ENCODE data around the gene EIF4EBP3. TPM values are rescaled to one million over a fixed set of nuclear protein-coding genes. Genes with fewer than 3 reads are reported as not detected.

The EIF4EBP3 gene
- polyA plus RNA-seq, 1 of the 3 experiments (the other 2 are of a cell fraction): 1.1 TPM

DNA sequence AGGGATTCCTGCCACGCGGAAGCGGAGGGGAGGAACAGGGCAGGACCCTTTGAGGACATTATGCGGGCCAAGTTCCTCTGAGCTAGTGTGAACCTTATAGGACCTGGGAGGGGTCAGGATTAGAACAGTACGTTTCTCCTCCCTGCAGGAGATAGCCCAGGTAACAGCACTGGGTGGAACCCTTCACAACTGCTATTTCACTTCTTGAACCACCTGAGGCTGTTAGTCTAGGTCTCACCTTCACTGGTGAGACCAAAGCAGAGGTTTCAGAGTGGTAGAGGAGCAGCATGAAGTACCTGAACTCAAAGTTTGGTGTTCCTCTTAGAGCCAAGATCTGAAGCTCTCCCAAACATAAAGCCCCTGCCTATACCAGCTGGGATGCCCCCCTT, 832 bp downstream of the EIF4EBP3 start:
- H3K4me3 ChIP-seq (ENCODE audit: low read depth in 2 of 2, low read length in 1 of 2): no peak overlapping the region

DNA sequence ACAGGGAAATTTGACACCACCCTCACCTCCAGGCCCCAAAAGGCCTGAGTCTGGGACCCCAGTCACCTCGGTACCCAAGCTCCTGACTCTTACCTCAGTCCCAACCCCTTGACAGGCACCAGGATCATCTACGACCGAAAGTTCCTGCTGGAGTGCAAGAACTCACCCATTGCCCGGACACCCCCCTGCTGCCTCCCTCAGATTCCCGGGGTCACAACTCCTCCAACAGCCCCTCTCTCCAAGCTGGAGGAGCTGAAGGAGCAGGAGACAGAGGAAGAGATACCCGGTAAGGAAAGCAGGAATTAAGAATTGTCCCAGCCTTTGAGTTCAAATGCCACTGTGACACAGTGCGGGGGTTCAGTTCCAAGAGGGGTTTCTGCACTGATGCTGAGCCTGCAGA, 1.3 kb downstream of the EIF4EBP3 start:
- peaks cover 32% of the 10 kb centered on the region; the same call in 1 of the 2 replicates for H3K79me2 ChIP-seq (ENCODE audit: insufficient read depth)
- H3K27ac ChIP-seq (ENCODE audit: low read depth in 2 of 2, low read length in 1 of 2): peak overlapping the region; percentile 32 to 87; a peak in 3 of 4 replicates
- WGBS (ENCODE audit: low lambda C conversion rate): 88% methylated on average over 7 of the region's 7 CpGs
- no peak overlapping the region for H3K4me3 ChIP-seq (ENCODE audit: low read depth in 2 of 2, low read length in 1 of 2)
- ChIA-PET CTCF (interaction anchor here (1.2 to 1.4 kb wide), 2 partner anchors 14 to 491 kb away, joined by 3 read pairs; no protein-coding TSS in a partner anchor), POLR2A (interaction anchor here (0.6 to 3.1 kb wide), 5 partner anchors 9 to 99 kb away, joined by 4 to 21 read pairs (median 6); partner anchors contain the start of genes APBB3, IK, NDUFA2 and SLC35A4)
- H3F3A ChIP-seq (replicated peaks; ENCODE audit: insufficient read depth): peaks cover 47% of the 10 kb centered on the region
- no peak overlapping the region for H2AFZ ChIP-seq (ENCODE audit: low read depth)
- no peak overlapping the region for H3K9ac ChIP-seq
- H3K9me3 ChIP-seq: no peaks in the 10 kb centered on the region
- no peak for DNase-seq
- H3K36me3 ChIP-seq (replicated peaks in 1 of 2; ENCODE audit: control insufficient read depth in 1 of 2, insufficient read depth in 2 of 2, low read length in 1 of 2): peaks cover 28 to 49% of the 10 kb centered on the region in 2 experiments
- no peak overlapping the region for H3K4me2 ChIP-seq
- no peaks in the 10 kb centered on the region for H3K9me2 ChIP-seq
- peaks cover 4% of the 10 kb centered on the region for H4K20me1 ChIP-seq (ENCODE audit: insufficient read depth)
- no peaks in the 10 kb centered on the region for H3K27me3 ChIP-seq (ENCODE audit: insufficient read depth)
- TF ChIP-seq GATA2 (CRISPR knock-in tag; IDR thresholded peaks at IDR 0.05): no peak
- TF ChIP-seq MEF2A (IDR thresholded peaks at IDR 0.05; ENCODE audit: borderline replicate concordance, low read depth): no peak
- TF ChIP-seq USF2 (IDR thresholded peaks at IDR 0.05; ENCODE audit: borderline replicate concordance, low read depth, low read length): no peak
- TF ChIP-seq RCOR1 (IDR thresholded peaks at IDR 0.05; ENCODE audit: low read length): no peak
- no peak for TF ChIP-seq NFIC (IDR thresholded peaks at IDR 0.05; ENCODE audit: borderline replicate concordance)
- TF ChIP-seq YY1 (IDR thresholded peaks at IDR 0.05; ENCODE audit: low read depth): no peak
- TF ChIP-seq ELF1 (IDR thresholded peaks at IDR 0.05): no peak
- TF ChIP-seq, protein P1, sequence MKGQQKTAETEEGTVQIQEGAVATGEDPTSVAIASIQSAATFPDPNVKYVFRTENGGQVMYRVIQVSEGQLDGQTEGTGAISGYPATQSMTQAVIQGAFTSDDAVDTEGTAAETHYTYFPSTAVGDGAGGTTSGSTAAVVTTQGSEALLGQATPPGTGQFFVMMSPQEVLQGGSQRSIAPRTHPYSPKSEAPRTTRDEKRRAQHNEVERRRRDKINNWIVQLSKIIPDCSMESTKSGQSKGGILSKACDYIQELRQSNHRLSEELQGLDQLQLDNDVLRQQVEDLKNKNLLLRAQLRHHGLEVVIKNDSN (IDR thresholded peaks at IDR 0.05; ENCODE audit: borderline replicate concordance, low read depth): no peak
- no peak for TF ChIP-seq TCF12 (IDR thresholded peaks at IDR 0.05)
- TF ChIP-seq NRF1 (IDR thresholded peaks at IDR 0.05; ENCODE audit: low read depth, low read length): no peak
- no peak for TF ChIP-seq PBX3 (IDR thresholded peaks at IDR 0.05)
- TF ChIP-seq POLR2AphosphoS5 (IDR thresholded peaks at IDR 0.05; ENCODE audit: low read depth, low read length): no peak; the same call in 1 of the 2 replicates
- no peak for TF ChIP-seq FOXJ3 (CRISPR knock-in tag; IDR thresholded peaks at IDR 0.05)
- TF ChIP-seq EZH2phosphoT487 (IDR thresholded peaks at IDR 0.05; ENCODE audit: borderline replicate concordance, low read depth): no peak
- TF ChIP-seq FOXM1 (IDR thresholded peaks at IDR 0.05; ENCODE audit: low read depth): no peak
- H3K4me1 ChIP-seq (ENCODE audit: control insufficient read depth in 1 of 2, insufficient read depth in 2 of 2, low read depth in 1 of 2, low read length in 1 of 2): peaks cover 8 to 46% of the 10 kb centered on the region in 2 experiments; a peak in 3 of 4 replicates

More for the DNA sequence above, 832 bp downstream of the EIF4EBP3 start:
- Histone ChIP-seq H3K27me3 (ENCODE audit: insufficient read depth) (no peaks in the 10 kb centered on the region), H3K9me2 (no peaks in the 10 kb centered on the region), H3K9me3 (no peaks in the 10 kb centered on the region), H3K9ac (no peak overlapping the region), H3F3A (replicated peaks; ENCODE audit: insufficient read depth) (peaks cover 46% of the 10 kb centered on the region), H3K79me2 (ENCODE audit: insufficient read depth) (peaks cover 27% of the 10 kb centered on the region; the same call in 1 of the 2 replicates), H3K27ac (ENCODE audit: low read depth in 2 of 2, low read length in 1 of 2) (peak overlapping the region in 1 of 2 experiments; percentile 87; a peak in 2 of 4 replicates), H3K4me1 (ENCODE audit: control insufficient read depth in 1 of 2, insufficient read depth in 2 of 2, low read depth in 1 of 2, low read length in 1 of 2) (peaks cover 8 to 46% of the 10 kb centered on the region in 2 experiments; a peak in 3 of 4 replicates), H4K20me1 (ENCODE audit: insufficient read depth) (peaks cover 1% of the 10 kb centered on the region), H2AFZ (ENCODE audit: low read depth) (no peak overlapping the region), H3K36me3 (replicated peaks in 1 of 2; ENCODE audit: control insufficient read depth in 1 of 2, insufficient read depth in 2 of 2, low read length in 1 of 2) (peaks cover 28 to 46% of the 10 kb centered on the region in 2 experiments), H3K4me2 (no peak overlapping the region)
- TF ChIP-seq USF2 (IDR thresholded peaks at IDR 0.05; ENCODE audit: borderline replicate concordance, low read depth, low read length) (no peak), TEAD4 (IDR thresholded peaks at IDR 0.05; ENCODE audit: borderline replicate concordance, insufficient read depth) (no peak), CHD2 (IDR thresholded peaks at IDR 0.05; ENCODE audit: low read length, partially characterized antibody) (no peak), RCOR1 (IDR thresholded peaks at IDR 0.05; ENCODE audit: low read length) (no peak), EP300 (IDR thresholded peaks at IDR 0.05; ENCODE audit: borderline replicate concordance in 1 of 2, low read depth in 1 of 2, low read length in 1 of 2) (no peak), NFIC (IDR thresholded peaks at IDR 0.05; ENCODE audit: borderline replicate concordance) (no peak)
- 96% methylated on average over 5 of the region's 5 CpGs for WGBS (ENCODE audit: low lambda C conversion rate)
- CTCF ChIA-PET: interaction anchor here (1.2 to 2.0 kb wide), 4 partner anchors 9 to 491 kb away, joined by 3 to 7 read pairs (median 4); partner anchors contain the start of gene SRA1
- POLR2A ChIA-PET: interaction anchor here (1.5 to 3.1 kb wide), 5 partner anchors 9 to 147 kb away, joined by 4 to 21 read pairs (median 6); partner anchors contain the start of genes ANKHD1, IK, NDUFA2 and SRA1
- DNase-seq: no peak
